Activated CD8-positive, alpha-beta memory T cell treated with anti-CD3 and anti-CD28 coated beads for 24 hours (primary cell): ENCODE measurements around the gene RPL31.

Source experiments
- DNase-seq: peaks from one replicate; pipeline ENCODE4 v3.0.0-alpha.2; 2020

Gene RPL31

DNA sequence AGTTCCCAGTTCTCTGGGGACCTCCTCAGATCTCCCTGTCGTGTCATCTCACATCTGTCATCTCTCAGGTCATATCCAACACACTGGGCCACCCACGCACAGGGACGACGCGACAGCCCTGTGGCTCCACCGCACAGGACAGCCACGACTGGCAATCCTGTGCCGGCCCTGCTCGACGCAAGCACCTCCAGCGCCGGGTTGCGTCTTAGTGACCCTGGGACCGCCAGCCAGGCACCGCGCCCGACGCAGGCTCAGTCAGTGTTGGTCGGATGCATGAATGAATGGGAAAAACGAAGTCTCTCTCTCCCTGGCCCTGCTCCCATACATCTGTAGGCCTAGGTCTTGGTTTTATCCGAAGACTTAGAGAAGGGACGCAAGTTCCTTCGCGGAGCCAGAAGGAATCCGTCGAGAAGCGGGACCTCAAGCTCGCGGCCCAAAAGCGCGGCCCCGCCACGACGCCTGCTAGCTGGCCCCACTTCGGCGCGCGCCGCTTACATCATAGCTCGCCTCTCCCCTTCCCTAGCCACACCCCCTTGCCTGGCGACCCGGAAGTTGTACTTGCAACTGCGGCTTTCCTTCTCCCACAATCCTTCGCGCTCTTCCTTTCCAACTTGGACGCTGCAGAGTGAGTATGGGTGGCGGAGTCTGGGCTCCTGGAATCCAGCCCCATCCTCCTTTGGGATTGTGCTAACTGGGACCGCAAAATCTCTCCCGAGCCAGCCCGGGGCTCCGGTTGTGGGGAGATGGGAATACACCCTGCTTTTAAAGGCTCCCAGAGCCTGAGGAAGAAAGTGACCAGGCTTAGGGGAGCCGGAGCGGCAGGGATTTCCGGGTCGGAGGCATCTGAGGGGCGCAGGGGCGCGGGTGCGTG lies at the start of gene RPL31:
TSS of gene RPL31 (plus strand) at position 599 of the 871 bp plus-strand sequence. CDS start 413 bp downstream, outside the sequence.
- DNase-seq, result peak; percentile 95

DNA sequence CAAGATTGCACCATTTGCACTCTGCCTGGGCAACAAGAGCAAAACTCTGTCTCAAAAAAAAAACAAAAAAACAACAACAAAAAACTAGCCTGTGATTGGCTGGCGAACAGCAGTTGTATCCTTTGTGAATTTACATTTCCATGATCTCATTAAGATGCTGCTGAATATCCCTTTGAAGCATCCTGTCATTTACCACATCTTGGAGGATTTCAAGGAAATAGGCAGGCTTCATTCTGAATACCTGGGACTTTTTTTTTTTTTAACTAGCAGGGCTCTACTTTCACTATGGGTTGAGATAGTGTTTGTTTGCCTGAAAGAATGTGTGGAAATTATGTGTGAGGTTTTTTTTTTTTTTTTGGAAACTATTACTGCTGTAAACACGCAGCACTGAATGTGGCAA lies 49.6 kb upstream of the RPL31 start:
- no peak for DNase-seq

DNA sequence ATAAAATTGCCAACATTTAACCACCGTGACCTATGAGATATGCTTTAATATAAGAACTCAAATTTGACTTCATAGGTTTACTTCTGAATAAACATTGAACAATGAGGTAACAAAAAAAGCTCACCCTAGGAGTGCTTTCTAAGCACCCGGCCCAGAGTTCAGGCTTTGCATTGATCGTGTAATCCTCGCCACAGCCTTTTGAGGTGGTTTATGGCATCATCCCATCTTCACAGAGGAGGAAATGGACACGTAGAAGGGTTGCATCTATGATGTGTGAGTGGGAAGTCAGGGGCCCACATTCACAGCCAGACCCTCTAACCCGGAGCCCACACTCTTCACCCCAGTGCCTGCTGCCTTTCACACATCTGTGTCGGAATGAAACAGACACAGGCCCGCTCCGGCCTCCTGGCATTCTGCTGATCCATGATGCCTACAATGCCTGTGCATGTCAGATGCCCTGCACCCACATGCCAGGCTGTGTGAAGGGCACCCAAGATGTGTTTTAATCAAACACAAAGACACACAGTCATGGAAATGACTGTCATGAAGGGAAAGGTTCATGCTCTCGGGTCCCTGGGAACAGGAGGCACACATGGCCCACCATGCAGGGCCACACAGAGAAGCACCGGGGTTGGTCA lies 48.6 kb upstream of the RPL31 start:
- DNase-seq, result no peak

DNA sequence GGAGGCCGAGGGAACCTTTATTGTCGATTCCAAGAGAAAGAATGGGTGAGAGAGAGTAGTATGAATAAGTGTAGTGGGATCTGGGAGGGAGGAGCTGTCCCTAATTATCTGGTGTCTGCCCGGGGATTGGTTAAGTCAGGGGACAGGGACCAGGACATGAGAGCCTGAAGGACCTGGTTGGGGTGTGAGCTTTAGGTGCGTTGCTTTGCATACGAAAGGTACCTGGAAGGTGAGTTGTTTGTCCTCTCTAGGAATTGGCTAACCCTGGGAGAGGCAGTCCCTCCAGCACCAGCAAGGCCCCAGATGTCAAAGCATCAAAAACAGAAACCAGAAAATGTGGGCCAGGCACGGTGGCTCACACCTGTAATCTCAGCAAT lies 48.1 kb upstream of the RPL31 start:
- no peak for DNase-seq

DNA sequence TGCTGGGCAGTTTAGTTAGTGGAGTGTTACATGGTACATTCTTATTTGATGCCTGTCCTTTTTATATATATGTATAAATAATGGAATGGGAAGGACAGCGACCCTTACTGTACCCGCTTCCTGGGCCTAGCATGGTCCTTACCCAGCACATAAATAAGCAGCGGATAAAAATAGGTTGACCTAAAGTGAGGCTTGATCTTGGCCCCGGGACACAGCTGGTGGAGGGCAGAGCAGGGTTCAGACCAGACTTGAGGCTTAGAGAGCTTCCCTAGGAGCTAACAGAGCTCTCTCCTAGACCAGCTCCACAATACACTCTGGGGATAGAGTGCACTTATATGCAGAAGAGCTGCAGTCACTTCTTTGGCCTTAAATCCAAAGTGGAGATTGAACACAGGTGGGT lies 46.9 kb upstream of the RPL31 start:
- no peak for DNase-seq

DNA sequence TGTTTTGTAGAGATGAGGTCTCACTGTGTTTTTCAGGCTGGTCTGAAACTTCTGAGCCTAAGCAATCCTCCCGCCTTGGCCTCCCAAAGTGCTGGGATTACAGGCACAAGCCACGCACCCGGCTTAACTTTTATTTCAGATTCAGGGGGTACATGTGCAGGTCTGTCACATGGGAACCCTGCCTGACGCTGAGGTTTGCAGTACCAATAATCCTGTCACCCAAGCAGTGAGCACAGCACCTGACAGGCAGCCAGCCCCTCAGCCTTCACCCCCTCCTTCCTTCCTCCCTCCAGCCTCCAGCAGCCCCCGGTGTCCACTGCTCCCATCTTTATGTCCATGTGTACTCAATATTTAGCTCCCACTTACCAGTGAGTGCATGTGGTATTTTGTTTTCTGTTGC lies 46.0 kb upstream of the RPL31 start:
- no peak for DNase-seq

DNA sequence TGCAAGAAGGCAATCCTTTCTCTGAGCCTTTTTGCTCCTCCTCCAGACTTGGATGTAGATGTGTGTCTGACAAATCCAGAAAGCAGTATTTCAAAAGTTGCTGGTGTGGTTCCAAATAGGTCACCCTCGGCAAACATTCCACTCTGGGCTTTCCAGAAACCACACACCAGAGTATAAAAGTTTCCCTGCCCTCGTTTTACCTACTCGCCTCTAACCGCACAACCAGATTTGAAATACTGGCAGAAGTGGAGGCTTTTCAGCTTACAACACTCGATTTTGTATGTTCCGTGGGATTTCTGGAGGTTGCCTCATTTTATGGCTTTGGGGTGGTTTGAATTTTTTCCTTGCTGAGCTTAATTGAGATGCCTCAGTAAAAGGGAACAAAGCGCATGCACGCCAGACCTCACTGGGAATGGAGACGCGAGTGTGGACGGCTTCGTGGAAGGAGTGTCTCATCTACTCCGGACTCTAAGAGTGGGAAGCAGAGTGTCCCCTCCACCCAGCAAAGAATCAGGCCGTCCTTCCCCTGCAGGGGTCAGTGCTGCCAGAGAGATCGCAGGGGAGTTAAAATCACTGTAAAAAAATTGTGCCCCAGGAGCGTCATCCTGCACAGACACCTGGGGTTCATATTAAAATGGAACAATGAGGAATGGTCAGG lies 44.0 kb upstream of the RPL31 start:
- DNase-seq, result no peak

DNA sequence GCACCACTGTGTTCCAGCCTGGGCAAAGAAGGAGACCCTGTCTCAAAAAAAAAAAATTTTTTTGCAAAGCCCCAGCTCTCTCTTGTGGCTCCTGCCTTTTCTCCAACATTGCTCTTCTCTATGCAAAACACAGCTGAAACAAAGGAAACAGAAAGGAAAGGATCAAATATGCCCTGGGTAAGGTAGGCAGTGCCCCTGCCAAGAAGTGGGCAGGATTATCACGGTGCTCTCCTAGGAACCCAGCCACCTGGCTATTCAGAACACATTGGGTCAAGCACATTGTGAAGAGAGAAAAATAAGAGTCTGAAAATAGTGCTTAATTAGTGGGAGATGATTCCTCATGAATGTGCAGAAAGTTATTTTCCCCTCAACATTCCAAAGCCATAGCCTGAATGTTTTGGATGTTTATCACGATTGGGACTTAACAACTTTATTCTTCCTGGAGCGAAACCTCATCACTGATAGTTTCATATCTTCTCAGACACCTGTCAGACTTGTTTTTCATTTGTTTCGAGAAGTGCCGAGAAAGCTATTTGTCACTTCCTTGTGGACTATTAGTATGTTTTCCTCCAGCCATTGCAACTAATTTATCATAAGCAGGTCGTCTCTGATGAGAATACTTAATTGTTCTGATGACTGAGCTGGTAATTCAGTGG lies 42.7 kb upstream of the RPL31 start:
- no peak for DNase-seq

DNA sequence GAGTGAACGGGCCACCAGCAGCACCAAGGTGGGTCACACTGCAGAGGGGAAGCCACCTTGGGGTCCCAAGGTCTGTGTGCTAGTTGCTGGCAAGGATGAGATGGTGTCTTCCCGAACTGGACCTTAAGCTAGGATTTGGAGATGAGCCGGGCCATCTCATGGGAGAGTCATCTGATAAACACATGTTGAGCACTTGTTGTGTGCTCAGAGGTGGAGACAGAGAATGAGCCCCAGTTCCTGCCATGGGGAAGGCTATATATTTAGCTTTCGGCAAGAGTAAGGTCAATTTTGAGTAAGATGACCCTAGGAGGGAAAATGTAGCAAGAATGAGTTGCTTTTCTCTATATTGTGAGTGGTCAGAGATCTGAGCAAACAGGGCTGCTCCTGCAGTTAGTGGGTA lies 41.4 kb upstream of the RPL31 start:
- DNase-seq, result no peak

DNA sequence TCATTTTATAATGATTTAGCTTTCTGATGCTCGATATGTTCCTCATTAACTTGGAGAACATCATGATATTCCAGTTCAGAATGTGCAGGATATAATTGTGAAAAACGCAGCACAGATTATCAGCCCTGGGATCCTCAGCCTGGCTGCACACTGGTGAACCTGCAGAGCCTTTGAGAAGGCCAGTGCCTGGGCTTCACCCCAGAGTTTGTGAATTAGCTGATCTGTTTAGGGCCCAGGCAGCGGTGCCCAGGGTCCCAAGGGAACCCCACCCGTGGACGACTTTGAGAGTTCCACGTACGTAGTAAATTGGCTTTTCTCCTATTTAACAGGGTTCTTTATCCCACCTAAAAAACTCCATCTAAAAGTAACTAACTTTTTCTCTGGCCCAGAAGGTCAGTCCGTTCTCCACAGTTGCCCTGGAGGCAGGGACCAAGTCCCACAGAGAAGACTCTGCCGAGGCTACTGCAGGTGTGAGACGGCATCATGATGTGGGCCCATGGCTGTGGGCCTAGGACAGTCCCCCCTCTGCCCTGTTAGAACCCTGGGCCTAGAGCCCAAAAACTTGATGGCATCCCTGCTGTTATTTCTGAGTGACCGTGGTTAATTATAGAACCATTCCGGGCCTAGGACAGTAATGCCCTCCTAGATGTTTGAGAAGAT lies 39.6 kb upstream of the RPL31 start:
- no peak for DNase-seq

DNA sequence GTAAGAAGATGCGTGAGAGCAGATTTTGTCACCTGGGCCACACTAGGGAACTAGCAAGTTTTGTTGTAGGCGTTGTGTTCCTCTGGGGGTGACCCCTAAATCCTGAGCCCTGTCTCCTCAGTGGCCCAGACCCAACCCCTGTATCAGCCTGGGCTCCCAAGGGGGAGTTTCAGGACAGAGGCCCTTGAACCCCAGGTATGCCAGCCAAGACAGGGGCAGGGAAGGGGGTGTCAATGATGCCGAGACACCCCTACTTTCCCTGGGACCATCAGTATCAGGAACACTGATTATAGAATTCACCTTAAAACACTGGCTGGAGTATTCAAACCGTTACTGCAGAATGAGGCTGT lies 39.1 kb upstream of the RPL31 start:
- no peak for DNase-seq

DNA sequence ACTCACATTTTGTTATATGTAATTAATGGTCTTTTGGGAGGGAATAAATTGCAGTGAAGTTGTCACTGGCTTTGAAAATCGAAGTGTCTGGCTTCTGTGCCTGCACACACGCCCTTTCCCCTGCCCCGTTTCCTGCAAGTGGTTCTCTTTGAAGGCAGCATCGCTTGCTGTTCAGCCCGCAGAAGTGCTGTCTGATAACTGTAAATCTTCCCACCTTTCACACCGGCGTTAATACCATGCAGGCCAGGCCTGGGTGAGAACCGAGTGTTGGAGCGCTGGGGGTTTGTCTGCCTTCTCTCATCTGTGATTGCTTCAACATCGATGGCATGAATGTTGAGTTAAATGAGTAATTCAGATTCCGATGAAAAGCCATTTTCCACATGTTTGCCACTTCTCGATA lies 37.9 kb upstream of the RPL31 start:
- no peak for DNase-seq

DNA sequence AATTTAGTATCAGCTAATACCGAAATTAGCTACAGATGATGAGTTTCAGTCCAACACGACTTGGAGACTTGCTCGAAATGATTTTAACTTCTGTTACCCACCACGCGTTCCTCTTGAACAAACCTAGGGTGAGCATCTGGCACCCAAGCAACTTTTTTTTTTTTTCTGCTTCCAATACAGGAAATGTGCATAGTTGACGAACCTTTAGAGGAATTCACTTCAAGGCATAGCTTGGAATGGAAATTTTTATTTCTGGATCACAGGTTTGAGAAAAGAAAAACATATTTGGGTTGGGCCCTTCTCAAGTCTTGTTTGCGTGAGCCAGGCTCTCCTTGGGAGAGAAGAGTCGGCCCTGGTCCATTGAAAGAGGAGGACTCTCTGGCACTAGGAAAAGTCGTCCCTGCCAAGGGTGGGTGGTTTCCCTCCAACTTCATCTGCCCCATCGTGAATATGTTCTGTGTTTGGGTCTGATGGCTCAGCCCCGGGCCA lies 37.4 kb upstream of the RPL31 start:
- no peak for DNase-seq

DNA sequence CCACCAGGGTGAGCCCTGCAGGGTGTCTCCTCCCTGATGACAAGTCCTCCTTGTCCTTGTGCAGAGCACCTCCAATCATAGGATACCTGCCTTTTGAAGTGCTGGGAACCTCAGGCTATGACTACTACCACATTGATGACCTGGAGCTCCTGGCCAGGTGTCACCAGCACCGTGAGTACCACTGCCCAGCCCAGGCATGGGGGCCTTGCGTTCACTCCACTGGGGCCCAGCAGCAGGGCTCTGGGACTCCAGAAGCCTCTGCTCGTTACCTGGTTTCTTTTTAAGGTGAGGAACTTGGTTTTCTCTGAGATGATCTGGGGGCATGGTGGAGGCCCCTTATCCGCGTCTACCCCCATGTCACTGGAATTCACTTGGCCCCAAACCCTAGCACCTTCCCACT lies 36.5 kb upstream of the RPL31 start:
- no peak for DNase-seq

DNA sequence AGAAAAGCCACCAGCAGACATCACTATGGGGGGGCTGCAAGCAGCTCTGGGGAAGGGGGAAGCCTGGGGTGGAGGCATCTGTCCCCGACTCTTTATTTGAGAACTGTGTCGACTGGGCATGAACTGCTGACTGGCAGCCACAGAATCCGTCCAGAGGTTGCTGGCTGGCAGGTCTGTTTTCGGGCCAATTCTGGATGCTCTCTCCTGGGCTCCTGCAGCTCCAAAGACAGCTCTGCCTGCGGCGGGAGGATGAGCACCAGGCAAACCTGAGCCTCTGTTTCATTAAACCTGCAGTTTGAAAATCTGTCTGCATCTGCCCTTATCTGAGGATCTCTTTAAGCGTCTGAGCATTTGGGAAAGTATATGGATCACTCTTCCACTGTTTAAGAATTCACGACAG lies 34.4 kb upstream of the RPL31 start:
- DNase-seq, result no peak

DNA sequence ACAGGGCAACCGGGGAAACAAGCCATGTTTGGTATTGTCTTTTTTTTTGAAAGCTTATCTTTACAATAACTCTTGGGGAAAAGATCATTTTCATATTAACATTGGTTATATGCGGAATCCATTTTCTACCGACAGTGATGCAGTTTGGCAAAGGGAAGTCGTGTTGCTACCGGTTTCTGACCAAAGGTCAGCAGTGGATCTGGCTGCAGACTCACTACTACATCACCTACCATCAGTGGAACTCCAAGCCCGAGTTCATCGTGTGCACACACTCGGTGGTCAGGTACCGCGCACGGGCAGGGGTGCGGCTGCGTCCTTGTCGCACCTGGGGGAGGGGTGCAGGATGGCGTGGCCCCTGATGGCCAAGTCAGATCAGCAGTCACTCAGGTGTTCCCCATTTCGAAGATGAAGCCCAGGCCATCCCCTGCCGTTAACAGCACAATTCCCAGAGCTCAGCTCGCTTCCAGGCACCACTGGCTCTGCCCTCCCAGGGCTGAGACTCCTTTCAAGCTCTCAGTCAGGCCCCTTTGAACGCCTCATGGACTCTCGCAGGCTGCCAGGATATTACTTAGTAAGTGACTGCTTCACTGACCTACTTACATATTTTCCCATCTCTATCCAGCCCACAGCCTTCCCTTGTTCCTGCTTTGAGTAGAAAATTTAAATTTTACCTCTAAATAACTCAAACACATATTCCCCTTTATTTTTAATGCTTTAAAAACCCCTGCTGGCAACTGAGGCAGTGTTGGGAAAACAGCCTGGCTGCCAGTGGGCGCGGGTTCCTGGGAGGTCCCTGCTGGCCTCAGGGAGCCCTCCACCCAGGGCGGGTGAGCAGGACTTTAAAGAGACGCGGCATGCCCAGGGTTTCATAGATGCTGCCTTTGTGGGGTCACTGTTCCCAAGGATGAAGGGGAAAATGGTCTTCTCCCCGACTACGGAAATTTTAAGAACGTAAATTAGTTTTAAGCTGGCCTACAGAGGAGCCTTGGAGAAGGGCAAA lies 33.6 kb upstream of the RPL31 start:
- DNase-seq, result no peak

DNA sequence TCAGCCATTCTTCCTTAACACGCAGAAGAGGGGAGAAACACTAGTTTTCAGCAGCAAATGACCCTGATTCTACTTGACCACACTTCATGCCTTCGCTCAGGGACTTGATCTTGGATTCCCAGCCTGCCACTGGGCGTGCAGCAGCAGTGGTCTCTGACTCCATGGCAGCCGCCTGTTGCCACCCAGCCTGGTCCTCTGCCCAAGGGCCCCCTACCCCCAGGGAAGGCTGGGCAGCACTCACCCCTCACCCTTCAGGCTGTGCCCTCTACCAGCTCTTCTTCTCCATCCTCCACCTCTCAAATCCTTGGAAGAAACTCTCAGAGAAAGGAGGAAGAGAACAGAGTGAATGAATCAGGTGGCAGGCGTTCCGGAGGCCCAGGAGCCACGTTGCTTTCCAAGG lies 32.1 kb upstream of the RPL31 start:
- no peak for DNase-seq

DNA sequence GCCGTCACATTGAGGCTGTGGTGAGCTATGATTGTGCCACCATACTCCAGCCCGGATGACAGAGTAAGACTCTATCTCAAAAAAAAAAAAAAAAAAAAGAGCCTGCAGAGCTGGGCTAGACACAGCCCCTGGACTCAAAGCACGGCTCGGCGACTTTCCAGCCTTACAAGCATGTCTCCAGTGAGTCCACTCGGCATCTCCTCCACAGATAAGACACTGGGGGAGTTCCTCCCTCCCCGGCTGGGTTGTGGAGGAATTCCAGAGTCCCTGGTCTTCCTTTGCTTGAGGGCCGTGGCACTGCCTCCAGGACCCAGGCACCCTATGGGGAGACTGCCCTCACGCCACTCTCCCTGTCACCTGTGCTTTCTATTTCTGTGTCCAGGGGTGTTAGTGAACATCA lies 30.9 kb upstream of the RPL31 start:
- DNase-seq, result no peak

DNA sequence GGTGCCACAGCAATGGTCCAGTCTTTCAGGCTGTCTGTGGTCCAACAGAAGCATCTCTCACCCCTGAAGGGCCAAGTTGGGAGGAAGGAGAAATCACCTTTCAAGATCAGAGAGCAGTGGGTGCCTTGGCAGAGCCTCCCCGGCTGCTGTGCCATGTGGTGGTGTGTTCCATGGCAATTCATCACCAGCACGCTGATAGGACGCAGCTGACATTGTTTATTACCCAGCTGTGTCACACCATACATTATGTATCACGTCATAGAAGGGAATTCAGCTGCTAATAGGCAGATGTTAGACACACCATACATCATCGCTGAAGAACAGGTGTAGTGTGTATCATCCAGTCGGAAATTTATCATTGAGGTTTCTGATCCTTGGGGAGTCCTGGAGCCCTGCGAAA lies 29.6 kb upstream of the RPL31 start:
- no peak for DNase-seq

DNA sequence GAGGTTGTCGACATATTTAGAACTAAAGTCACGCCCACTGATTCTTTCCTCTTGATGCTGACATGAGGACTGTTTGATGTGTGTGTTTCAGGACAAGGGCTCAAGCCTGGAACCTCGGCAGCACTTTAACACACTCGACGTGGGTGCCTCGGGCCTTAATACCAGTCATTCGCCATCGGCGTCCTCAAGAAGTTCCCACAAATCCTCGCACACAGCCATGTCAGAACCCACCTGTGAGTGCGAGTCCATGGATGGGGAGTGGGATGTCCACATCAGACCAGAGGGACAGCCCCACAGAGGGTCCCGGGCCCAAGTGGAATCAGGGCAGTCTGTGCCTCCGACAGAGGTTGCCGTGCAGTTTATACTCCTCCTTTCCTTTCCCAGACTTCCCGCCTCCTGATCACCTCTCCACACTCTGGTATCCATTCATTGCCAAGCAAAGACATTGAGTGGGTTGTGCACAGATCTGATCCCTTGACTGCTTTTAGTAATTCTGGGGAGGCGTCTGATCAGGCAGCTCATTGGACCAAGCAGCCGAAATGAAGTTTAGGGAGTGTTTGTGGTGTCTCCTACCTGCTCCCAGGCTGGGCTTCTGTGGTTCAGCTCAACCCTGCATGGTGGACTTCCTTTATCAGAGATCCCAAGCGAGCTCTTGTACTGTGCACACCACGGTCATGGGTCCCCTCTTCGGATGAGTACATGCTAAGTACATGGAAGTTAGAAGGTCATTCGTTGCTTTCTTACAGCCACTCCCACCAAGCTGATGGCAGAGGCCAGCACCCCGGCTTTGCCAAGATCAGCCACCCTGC lies 27.2 kb upstream of the RPL31 start:
- DNase-seq, result no peak

DNA sequence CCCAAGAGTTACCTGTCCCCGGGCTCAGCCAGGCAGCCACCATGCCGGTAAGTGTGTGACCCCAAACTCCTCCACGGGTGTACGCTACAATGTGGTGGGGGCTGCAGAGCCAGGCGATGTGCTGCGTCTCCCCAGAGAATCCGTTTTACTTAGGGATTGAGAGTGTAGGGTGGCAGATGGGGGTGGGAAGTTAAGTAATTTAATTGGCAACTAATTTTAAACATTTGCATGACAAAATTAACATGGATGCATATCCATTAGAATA lies 26.6 kb upstream of the RPL31 start:
- DNase-seq, result no peak
